HepG2 (cell line): ENCODE data around the gene DNM1. TPM values are rescaled to one million over a fixed set of nuclear protein-coding genes. Genes with fewer than 3 reads are reported as not detected.

Experiments
- ATAC-seq: fragments of 200-7000 bp; cut with Tn5 transposase; 3 replicates; pipeline ENCODE4 v1.9.1; 2020; ENCODE audit warnings: mild to moderate bottlenecking, moderate library complexity
- BruUV-seq: library from RNA; stranded (reverse); fragments of 400-500 nt; replicated peaks from 2 replicates; lab custom pipeline; 2021; lab: Mats Ljungman, UMichigan
- CTCF ChIA-PET: fragments of 300-600 bp; formaldehyde crosslinking; extraction: SDS; loops from one replicate; lab custom pipeline; 2021; ENCODE audit warnings: low total read pairs, inconsistent platforms, low intra/inter-chr PET ratio; lab: Yijun Ruan, JAX
- POLR2A ChIA-PET: fragments of 350-600 bp; sonication (Branson Sonifier 250); formaldehyde crosslinking; loops from one replicate; lab custom pipeline; 2020; ENCODE audit warnings: antibody characterized with exemption, inconsistent platforms; lab: Yijun Ruan, JAX
- DNase-seq: peaks from one replicate; pipeline ENCODE4 v3.0.0-alpha.2; 2015; ENCODE audit warnings: low spot score
- FAIRE-seq: peaks from 3 replicates; lab custom pipeline; 2011; peaks lifted over from hg19 to GRCh38; lab: Jason Lieb, UNC
- H2AFZ ChIP-seq: one replicate; pipeline ENCODE4 v1.6.1; 2011; ENCODE audit warnings: low read length, inconsistent platforms
- H3K27ac ChIP-seq: fragments of 300-600 bp; 3 replicates; pipeline ENCODE4 v1.8.0; 2011; ENCODE audit warnings: mixed run types, mild to moderate bottlenecking, mixed read lengths, low read length, inconsistent platforms; ENCODE audit not compliant: insufficient read depth; ENCODE audit errors: extremely low read length
- H3K27me3 ChIP-seq, 2 experiments: fragments of 200-600 bp in 1 of 2; 2 replicates in 1 of 2; 3 replicates in 1 of 2; pipeline versions ENCODE4 v1.6.0 to v1.8.0; 2011; ENCODE audit warnings: low read length in 2 of 2, mild to moderate bottlenecking in 2 of 2, moderate library complexity in 2 of 2, inconsistent platforms in 1 of 2; ENCODE audit not compliant: insufficient read depth in 2 of 2, control insufficient read depth in 1 of 2
- H3K36me3 ChIP-seq, 2 experiments: fragments of 200-600 bp in 1 of 2; replicated peaks in 1 of 2; 2 replicates in 1 of 2; 3 replicates in 1 of 2; pipeline versions ENCODE4 v1.5.1 to v1.8.0; 2011; ENCODE audit warnings: low read length in 2 of 2, inconsistent platforms in 1 of 2; ENCODE audit not compliant: insufficient read depth in 2 of 2, control insufficient read depth in 1 of 2
- H3K4me1 ChIP-seq: 2 replicates; pipeline ENCODE4 v1.5.1; 2012; ENCODE audit warnings: low read length, inconsistent platforms; ENCODE audit not compliant: insufficient read depth
- H3K4me2 ChIP-seq: 2 replicates; pipeline ENCODE4 v1.6.0; 2011; ENCODE audit warnings: low read depth, low read length, inconsistent platforms
- H3K4me3 ChIP-seq, 3 experiments: fragments of 200-600 bp in 1 of 3; sonication (generic), shearing (Covaris generic) in 1 of 3; replicated peaks in 1 of 3; 2 replicates each; pipeline ENCODE4 v1.5.1; 2011 to 2016; ENCODE audit warnings: low read length in 3 of 3, inconsistent platforms in 2 of 3, low read depth in 2 of 3, mild to moderate bottlenecking in 2 of 3, control low read depth in 1 of 3, mixed read lengths in 1 of 3; ENCODE audit not compliant: insufficient read depth in 1 of 3
- H3K79me2 ChIP-seq: one replicate; pipeline ENCODE4 v1.6.1; 2011; ENCODE audit warnings: low read length, inconsistent platforms; ENCODE audit not compliant: insufficient read depth
- H3K9ac ChIP-seq: 2 replicates; pipeline ENCODE4 v1.6.0; 2011; ENCODE audit warnings: mild to moderate bottlenecking, low read depth, low read length, inconsistent platforms; ENCODE audit not compliant: insufficient read depth
- H3K9me3 ChIP-seq: 2 replicates; pipeline ENCODE4 v1.5.1; 2012; ENCODE audit warnings: mild to moderate bottlenecking, low read length
- H4K20me1 ChIP-seq: 2 replicates; pipeline ENCODE4 v1.6.0; 2011; ENCODE audit warnings: inconsistent platforms, mild to moderate bottlenecking, low read length, moderate library complexity; ENCODE audit not compliant: insufficient read depth
- CHD2 ChIP-seq: IDR thresholded peaks from 2 replicates; pipeline ENCODE4 v1.6.1; 2011; ENCODE audit warnings: low read depth, low read length, improper control_type of control experiment
- RARA ChIP-seq: IDR thresholded peaks from 2 replicates; pipeline ENCODE4 v1.6.1; 2016; ENCODE audit warnings: missing genetic modification reagents, missing compliant biosample characterization
- ZFAT ChIP-seq: sonication (generic); formaldehyde crosslinking; conservative IDR thresholded peaks from 2 replicates; pipeline ENCODE4 v1.8.1; 2023; ENCODE audit warnings: missing genetic modification reagents, inconsistent platforms
- ZNF776 ChIP-seq: sonication (generic); formaldehyde crosslinking; IDR thresholded peaks from 2 replicates; pipeline ENCODE4 v1.4.0; 2020; ENCODE audit warnings: mild to moderate bottlenecking, missing genetic modification reagents
- WGBS: methylation state at CpG from one replicate; pipeline ENCODE4 v1.1.6; 2017; ENCODE audit warnings: low lambda C conversion rate; 5-methylcytosine and 5-hydroxymethylcytosine counted together
- in situ Hi-C: cut with HindIII; loops from 2 replicates; pipeline ENCODE4 v1.10.0; 2017; ENCODE audit warnings: low pct_unique_long_range_greater_than_20kb; ENCODE audit not compliant: extremely low pct_ligation_motif_present
- intact Hi-C: fragments of 100-400 bp; cut with micrococcal nuclease; formaldehyde crosslinking; loops from one replicate; pipeline ENCODE4 v1.10.0; 2022; ENCODE audit not compliant: unreplicated experiment
- polyA plus RNA-seq, 8 experiments: library from polyadenylated mRNA; depleted of rRNA in 3 of 8; stranded (reverse) in 7 of 8; unstranded in 1 of 8; fragments of >200 nt; fragmentation: Illumina TruSeq in 4 of 8; extraction: Trizol in 4 of 8; gene quantifications; 2 replicates each; pipeline versions ENCODE4 v1.2.1 to v1.2.3, GENCODE V29; 2011 to 2016; ENCODE audit warnings: low read depth in 4 of 8, missing spikeins in 1 of 8, mixed read lengths in 1 of 8; ENCODE audit not compliant: insufficient read depth in 1 of 8
- total RNA-seq, 5 experiments: library from RNA; depleted of rRNA; stranded (reverse); fragments of >200 nt; fragmentation: Illumina TruSeq; extraction: Trizol; gene quantifications; 2 replicates each; pipeline ENCODE4 v1.2.3, GENCODE V29; 2016; ENCODE audit warnings: low read depth in 1 of 5
- TF ChIP-seq, protein P1 (sequence below): sonication (generic); formaldehyde crosslinking; IDR thresholded peaks from 2 replicates; pipeline ENCODE4 v1.4.0; 2020; ENCODE audit warnings: low read depth, missing genetic modification reagents

The DNM1 gene
- total and polyA plus RNA-seq, 2 of the 13 experiments (the other 11 are each of a cell fraction or from before 2014, with no cell fraction given): 0.13 to 0.58 TPM

DNA sequence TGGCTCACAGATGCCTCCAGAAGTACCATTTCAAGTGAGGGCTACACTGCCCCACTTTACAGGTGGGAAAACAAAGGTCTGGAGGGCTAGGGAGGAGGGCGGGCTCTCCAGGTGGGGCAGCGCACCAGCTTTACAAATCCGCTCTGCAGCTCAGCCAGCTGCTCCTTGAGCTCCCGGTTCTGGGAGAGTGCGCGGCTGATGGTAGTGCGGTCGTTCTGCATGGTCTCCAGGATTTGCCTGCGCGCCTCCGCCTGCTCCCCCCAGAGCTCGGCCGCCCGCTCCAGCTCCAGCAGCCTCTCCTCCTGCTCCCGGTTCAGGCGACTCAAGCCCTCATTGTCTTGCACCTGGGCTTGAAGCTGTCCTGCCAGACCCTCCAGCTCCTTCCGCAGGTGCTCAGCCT, 57.2 kb downstream of the DNM1 start (continued):
- TF ChIP-seq ZNF776 (CRISPR knock-in tag) (no peak), CHD2 (no peak), ZFAT (CRISPR knock-in tag) (no peak), RARA (CRISPR knock-in tag) (no peak)
- TF ChIP-seq, all 625 proteins: peak for 2

DNA sequence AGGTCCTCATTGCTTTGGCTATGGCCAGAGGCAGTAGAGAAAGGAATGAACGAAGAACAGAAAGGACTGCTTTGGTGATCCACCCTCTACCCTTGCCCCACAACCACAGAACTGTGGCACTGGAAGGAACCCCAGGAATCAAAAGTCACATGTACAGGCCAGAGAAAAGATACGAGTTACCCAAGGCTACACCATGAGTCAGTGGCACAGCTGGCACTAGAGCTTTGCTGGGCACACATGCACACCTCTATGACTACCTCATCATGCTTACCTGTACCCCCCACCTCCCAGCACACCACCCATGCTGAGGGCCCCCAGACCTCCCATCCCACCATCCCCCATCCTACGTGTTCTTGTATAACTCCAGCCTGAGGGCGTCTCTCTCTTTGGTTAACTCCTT, 59.5 kb downstream of the DNM1 start:
- Histone ChIP-seq H2AFZ (no peak overlapping the region), H3K36me3 (peaks cover 27 to 80% of the 10 kb centered on the region in 2 experiments), H3K4me1 (no peaks in the 10 kb centered on the region), H3K27me3 (no peaks in the 10 kb centered on the region), H3K4me3 (no peak overlapping the region), H3K4me2 (no peak overlapping the region), H3K9me3 (no peaks in the 10 kb centered on the region), H3K79me2 (no peaks in the 10 kb centered on the region), H4K20me1 (no peaks in the 10 kb centered on the region), H3K27ac (no peak overlapping the region), H3K9ac (no peak overlapping the region)
- in situ Hi-C loops: no loop called here
- WGBS: 92% methylated on average over 4 of the region's 4 CpGs
- POLR2A ChIA-PET: no interaction called here
- BruUV-seq: no TSS peak
- CTCF ChIA-PET: no interaction called here
- TF ChIP-seq, protein P1, sequence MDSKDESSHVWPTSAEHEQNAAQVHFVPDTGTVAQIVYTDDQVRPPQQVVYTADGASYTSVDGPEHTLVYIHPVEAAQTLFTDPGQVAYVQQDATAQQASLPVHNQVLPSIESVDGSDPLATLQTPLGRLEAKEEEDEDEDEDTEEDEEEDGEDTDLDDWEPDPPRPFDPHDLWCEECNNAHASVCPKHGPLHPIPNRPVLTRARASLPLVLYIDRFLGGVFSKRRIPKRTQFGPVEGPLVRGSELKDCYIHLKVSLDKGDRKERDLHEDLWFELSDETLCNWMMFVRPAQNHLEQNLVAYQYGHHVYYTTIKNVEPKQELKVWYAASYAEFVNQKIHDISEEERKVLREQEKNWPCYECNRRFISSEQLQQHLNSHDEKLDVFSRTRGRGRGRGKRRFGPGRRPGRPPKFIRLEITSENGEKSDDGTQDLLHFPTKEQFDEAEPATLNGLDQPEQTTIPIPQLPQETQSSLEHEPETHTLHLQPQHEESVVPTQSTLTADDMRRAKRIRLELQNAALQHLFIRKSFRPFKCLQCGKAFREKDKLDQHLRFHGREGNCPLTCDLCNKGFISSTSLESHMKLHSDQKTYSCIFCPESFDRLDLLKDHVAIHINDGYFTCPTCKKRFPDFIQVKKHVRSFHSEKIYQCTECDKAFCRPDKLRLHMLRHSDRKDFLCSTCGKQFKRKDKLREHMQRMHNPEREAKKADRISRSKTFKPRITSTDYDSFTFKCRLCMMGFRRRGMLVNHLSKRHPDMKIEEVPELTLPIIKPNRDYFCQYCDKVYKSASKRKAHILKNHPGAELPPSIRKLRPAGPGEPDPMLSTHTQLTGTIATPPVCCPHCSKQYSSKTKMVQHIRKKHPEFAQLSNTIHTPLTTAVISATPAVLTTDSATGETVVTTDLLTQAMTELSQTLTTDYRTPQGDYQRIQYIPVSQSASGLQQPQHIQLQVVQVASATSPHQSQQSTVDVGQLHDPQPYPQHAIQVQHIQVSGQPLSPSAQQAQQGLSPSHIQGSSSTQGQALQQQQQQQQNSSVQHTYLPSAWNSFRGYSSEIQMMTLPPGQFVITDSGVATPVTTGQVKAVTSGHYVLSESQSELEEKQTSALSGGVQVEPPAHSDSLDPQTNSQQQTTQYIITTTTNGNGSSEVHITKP (CRISPR knock-in tag): no peak
- DNase-seq (no peak), ATAC-seq (no peak), FAIRE-seq (no peak)
- intact Hi-C loops: no loop called here
